22Rv1 (cell line): Measurements from ENCODE around the gene UBE2E1.

Experiments
- CTCF ChIP-seq: fragments of 450-650 bp; IDR thresholded peaks from 2 replicates; pipeline ENCODE4 v1.5.1; 2017; ENCODE audit warnings: mild to moderate bottlenecking
- ZFX ChIP-seq: fragments of 450-650 bp; IDR thresholded peaks from 2 replicates; pipeline ENCODE4 v1.6.1; 2017; ENCODE audit warnings: antibody characterized with exemption, borderline replicate concordance

GRCh38 chr3:23807424-23808015 lies 1.8 kb downstream of the UBE2E1 start:
- no peak for TF ChIP-seq CTCF
- no peak for TF ChIP-seq ZFX
